Forelimb muscle (tissue), 1 donor: ENCODE results near the gene MAP1LC3B2. TPM values are rescaled to one million over a fixed set of nuclear protein-coding genes. Genes with fewer than 3 reads are reported as not detected.

ENCODE experiments used
- DNase-seq: peaks from one replicate; pipeline ENCODE4 v3.0.0-alpha.2; 2013; ENCODE audit warnings: low read depth
- polyA plus RNA-seq: library from polyadenylated mRNA; unstranded; fragments of 120-200 nt; gene quantifications from one replicate; pipeline ENCODE4 v1.2.1, GENCODE V29; 2013; ENCODE audit not compliant: insufficient read length

MAP1LC3B2 gene
- polyA plus RNA-seq, 1 donor, result 4.9 TPM

- DNase-seq, result no peak
Measured at GRCh38 chr12:116614194-116614915, 55.2 kb downstream of the MAP1LC3B2 start.

DNA sequence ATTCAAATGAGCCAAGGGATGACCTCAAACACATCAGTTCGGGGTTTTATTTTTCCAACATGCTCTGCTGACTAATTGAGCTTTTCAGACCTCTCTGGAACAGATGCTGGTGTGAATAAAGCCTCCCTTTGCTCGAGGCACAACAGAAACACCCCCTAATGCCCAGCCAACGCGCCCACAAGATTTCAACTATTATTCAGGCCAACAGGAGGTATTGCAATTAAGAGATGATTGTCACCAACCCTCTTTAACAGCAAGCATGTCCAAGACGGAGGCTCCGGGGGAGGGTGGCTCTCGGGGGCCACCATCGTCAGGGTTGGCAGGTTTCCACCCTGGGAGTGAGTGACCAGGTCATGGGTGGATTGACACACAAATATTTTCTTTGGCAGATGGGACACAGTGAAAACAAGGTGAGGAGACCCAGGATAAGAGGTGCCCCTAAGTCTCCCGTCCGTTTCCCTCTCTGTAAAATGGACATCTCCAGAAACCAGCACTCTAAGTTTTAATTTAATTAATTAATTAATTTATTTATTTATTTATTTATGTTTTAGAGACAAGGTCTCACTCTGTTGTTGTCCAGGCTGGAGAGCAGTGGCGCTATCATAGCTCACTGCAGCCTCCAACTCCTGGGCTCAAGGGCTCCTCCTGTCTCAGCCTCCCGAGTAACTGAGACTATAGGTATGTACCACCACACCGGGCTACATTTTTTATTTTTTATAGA is 56.1 kb downstream of the MAP1LC3B2 start:
- DNase-seq, result no peak

DNA sequence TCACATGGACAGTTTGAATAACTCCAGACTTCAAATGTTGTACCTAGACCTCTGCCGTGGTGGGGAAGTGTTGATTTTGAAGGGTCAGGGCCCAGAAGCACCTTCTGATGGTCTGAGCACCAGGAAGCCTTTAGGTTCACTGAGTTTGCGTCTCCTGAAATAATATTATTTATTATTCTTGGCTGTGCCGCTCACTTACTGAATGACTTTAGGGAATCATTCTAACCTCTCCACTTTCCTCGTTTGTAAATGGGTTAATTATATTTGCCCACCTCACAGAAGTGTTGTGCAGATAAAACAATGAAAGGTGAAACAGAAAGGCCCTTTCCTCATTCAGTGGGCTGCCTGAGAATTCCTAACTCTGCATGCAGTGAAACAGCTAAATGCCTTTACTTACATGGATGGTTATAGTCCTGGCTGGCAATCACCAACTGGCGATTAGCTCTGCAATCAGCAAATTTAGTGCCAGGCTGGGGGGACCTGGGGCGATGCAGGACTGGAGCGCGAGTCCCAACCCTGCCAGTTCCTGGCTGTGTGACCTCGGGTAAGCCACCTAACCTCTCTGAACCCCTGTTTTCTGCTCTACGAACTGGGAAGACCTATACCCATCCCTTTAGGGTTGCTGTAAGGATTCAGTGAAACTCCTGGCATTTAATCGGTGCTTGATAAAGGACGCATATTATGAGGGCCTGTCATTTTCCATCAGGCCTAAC is 57.5 kb downstream of the MAP1LC3B2 start:
- no peak for DNase-seq

DNA sequence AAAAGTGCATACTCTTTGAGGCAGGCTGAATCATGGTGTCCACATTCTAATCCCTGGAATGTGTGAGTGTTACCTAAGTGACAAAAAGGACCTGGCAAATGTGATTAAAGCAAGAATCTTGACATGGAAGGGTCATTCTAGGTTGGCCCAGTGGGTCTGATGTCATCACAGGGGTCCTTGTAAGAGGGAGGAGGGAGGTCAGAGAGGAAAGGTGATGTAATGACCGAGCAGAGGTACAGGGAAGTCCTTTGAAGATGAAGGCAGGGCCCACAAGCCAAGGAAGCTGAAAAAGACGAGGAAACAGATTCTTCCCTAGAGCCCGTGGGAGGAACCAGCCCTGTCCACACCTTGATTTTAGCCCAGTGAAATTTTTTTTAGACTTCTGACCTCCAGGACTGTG is 60.1 kb downstream of the MAP1LC3B2 start:
- DNase-seq, result no peak

- no peak for DNase-seq
Measured at GRCh38 chr12:116620124-116620491, 60.9 kb downstream of the MAP1LC3B2 start.

DNA sequence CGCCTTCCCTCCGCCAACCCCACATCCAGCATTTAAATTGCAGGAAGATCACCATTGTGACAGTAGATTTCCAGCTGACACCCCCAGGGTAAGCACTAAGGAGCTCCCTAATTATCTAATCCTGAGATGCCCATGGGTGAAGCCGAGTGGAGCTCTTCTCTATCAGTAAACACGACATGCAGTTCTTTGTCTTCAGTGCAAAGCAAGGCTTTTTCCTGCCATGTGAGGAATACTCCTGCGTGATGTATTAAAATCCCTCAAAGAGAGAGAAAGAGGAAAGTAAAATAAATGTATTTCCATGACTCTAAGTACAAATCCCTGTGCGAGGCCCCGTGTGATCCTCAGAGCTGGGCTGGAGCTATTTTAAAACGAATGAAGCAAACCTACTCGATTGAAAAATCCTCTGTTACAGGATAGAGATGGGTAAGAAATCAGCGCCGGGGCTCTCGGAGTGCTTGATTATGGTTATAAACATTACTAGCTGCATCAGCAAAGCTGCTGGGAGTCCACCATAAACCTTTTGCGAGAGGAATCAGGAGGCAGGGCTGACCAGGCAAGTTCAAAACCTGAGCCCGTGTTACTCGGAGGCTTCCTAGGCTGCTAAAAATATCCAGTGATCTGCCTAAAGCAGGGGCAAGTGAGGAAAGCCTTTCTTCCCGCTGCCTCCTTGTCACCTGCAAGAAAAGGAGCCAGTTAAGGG is 61.5 kb downstream of the MAP1LC3B2 start:
- no peak for DNase-seq

GRCh38 chr12:116621194-116621593 is 62.0 kb downstream of the MAP1LC3B2 start:
- DNase-seq, result no peak

GRCh38 chr12:116624516-116624915 is 65.3 kb downstream of the MAP1LC3B2 start:
- no peak for DNase-seq

DNA sequence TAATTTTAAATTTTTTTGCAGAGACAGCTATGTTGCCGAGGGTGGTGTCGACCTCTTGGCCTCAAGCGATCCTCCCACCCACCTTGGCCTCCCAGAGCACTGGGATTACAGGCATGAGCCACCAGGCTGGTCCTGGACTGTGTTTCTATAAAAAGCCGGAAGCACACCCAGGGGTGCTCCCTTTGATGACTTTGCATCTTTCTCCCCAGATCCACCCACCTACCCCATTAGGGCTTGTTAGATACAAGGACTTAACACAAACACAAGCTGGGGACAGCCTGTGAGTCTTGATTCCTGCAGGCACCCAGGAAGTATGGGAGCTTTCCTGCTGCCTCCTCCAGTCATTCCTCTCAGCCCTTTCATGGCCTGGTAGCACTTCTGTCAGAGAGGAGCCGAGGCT is 67.0 kb downstream of the MAP1LC3B2 start:
- DNase-seq, result no peak

Other genes with a start within 250 kb of the MAP1LC3B2 start
- gene SPRING1, start 178.7 kb downstream of the MAP1LC3B2 start, polyA plus RNA-seq, result 11.6 TPM
- gene RNFT2, start 178.9 kb downstream of the MAP1LC3B2 start, polyA plus RNA-seq, result 1.0 TPM